ENCODE results near the gene SMG5. TPM values are rescaled to one million over a fixed set of nuclear protein-coding genes. Genes with fewer than 3 reads are reported as not detected.
A peak's percentile ranks its signal among the peaks of the same experiment; 100 is the strongest.

The SMG5 gene
- total RNA-seq, 1 donor from 2014 or later: 122 TPM

- Mint-ChIP-seq H3K4me1 (peaks cover 6% of the 10 kb centered on the region), H3K4me3 (no peak overlapping the region), H3K27me3 (ENCODE audit: low read depth) (no peaks in the 10 kb centered on the region), H3K27ac (ENCODE audit: unreplicated experiment) (no peak overlapping the region), H3K9me3 (no peaks in the 10 kb centered on the region), H3K36me3 (ENCODE audit: low read depth) (peaks cover 5% of the 10 kb centered on the region)
- TF ChIP-seq CTCF (conservative IDR thresholded peaks at IDR 0.05): no peak
- no peak for DNase-seq (ENCODE audit: low read depth, low spot score)
These were observed 52.7 kb downstream of the SMG5 start for GRCh38 chr1:156229809-156230472.

GRCh38 chr1:156228501-156228900 is 54.1 kb downstream of the SMG5 start:
- H3K4me3 Mint-ChIP-seq: no peak overlapping the region
- H3K27ac Mint-ChIP-seq (ENCODE audit: unreplicated experiment): no peak overlapping the region
- no peaks in the 10 kb centered on the region for H3K27me3 Mint-ChIP-seq (ENCODE audit: low read depth)
- peaks cover 6% of the 10 kb centered on the region for H3K4me1 Mint-ChIP-seq
- peaks cover 6% of the 10 kb centered on the region for H3K36me3 Mint-ChIP-seq (ENCODE audit: low read depth)
- TF ChIP-seq CTCF (conservative IDR thresholded peaks at IDR 0.05): no peak
- no peak for DNase-seq (ENCODE audit: low read depth, low spot score)
- H3K9me3 Mint-ChIP-seq: no peaks in the 10 kb centered on the region

GRCh38 chr1:156226782-156227181 is 55.8 kb downstream of the SMG5 start:
- no peaks in the 10 kb centered on the region for H3K9me3 Mint-ChIP-seq
- H3K36me3 Mint-ChIP-seq (ENCODE audit: low read depth): peaks cover 7% of the 10 kb centered on the region
- DNase-seq (ENCODE audit: low read depth, low spot score): no peak
- no peak overlapping the region for H3K27ac Mint-ChIP-seq (ENCODE audit: unreplicated experiment)
- TF ChIP-seq CTCF (conservative IDR thresholded peaks at IDR 0.05): no peak
- H3K4me1 Mint-ChIP-seq: peaks cover 6% of the 10 kb centered on the region
- no peaks in the 10 kb centered on the region for H3K27me3 Mint-ChIP-seq (ENCODE audit: low read depth)
- H3K4me3 Mint-ChIP-seq: no peak overlapping the region

- no peak overlapping the region for H3K4me3 Mint-ChIP-seq
- H3K36me3 Mint-ChIP-seq (ENCODE audit: low read depth): peaks cover 10% of the 10 kb centered on the region
- no peaks in the 10 kb centered on the region for H3K27me3 Mint-ChIP-seq (ENCODE audit: low read depth)
- TF ChIP-seq CTCF (conservative IDR thresholded peaks at IDR 0.05): no peak
- no peak for DNase-seq (ENCODE audit: low read depth, low spot score)
- no peak overlapping the region for H3K27ac Mint-ChIP-seq (ENCODE audit: unreplicated experiment)
- H3K4me1 Mint-ChIP-seq: peaks cover 6% of the 10 kb centered on the region
- no peaks in the 10 kb centered on the region for H3K9me3 Mint-ChIP-seq
These were observed 56.5 kb downstream of the SMG5 start for GRCh38 chr1:156226116-156226538.

- H3K9me3 Mint-ChIP-seq: no peaks in the 10 kb centered on the region
- peaks cover 13% of the 10 kb centered on the region for H3K36me3 Mint-ChIP-seq (ENCODE audit: low read depth)
- no peak overlapping the region for H3K27ac Mint-ChIP-seq (ENCODE audit: unreplicated experiment)
These were observed 57.0 kb downstream of the SMG5 start for GRCh38 chr1:156225677-156226014.

More at GRCh38 chr1:156225677-156226014, 57.0 kb downstream of the SMG5 start:
- Mint-ChIP-seq H3K4me1 (peaks cover 6% of the 10 kb centered on the region), H3K27me3 (ENCODE audit: low read depth) (no peaks in the 10 kb centered on the region), H3K4me3 (peak overlapping the region; percentile 44)
- TF ChIP-seq CTCF (conservative IDR thresholded peaks at IDR 0.05): no peak
- no peak for DNase-seq (ENCODE audit: low read depth, low spot score)

All from neural crest cell (in vitro differentiated cells).